NOMO-1 treated with dmso at 0.1 percent for 144 hours (cell line): ENCODE measurements around the gene POU2F3.

Experiments
- DNase-seq: peaks from one replicate; lab custom pipeline; 2025; ENCODE audit not compliant: unreplicated experiment; lab: John Stamatoyannopoulos, UW

POU2F3 gene

DNA sequence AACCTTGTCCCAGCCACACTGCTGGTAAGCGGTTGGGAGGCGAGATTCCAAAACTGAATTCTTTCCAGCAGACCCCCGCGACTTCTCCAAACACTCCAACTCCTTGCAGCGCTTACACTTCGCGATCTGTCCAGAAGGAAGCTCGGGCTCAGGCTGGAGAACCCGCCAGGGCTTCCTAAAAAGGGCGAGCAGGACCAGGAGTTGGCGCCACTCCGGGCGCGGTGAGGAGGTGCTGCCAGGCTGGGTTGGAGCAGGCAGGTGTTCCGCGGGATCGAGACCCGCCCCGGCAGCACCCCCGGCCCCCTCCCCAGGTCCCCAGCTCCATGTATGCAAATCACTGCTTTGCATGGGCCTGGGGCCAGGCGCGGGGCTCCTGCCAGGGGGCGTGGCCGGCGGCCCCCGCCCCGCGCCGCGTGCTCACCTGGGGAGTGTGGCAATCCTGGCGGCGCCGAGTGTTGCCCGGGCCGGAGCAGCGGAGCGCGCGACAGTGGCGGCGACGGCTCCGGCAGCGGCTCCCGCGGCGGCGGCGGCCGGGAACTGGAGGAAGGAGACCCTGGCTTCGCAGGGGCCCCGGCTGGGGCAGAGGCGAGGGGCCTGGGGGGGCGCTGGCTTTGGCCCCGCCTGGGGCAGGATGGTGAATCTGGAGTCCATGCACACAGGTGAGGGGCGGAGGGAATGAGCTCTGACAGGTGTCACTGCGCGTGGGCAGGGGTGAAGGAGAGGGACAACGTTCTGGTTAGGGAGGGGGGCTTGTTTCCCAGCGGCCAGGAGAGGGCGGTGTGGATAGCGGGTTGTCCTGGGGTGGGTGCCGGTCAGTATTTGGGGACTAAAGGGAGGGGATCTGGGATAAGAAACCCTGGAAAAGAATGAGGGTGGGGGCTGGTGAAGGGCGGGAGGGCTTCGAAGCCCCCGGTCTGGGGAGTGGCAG is at the start of gene POU2F3:
TSS of gene POU2F3 (plus strand) at position 428 of the 928 bp plus-strand sequence. CDS start at position 632, 204 bp downstream.
- DNase-seq = no peak

DNA sequence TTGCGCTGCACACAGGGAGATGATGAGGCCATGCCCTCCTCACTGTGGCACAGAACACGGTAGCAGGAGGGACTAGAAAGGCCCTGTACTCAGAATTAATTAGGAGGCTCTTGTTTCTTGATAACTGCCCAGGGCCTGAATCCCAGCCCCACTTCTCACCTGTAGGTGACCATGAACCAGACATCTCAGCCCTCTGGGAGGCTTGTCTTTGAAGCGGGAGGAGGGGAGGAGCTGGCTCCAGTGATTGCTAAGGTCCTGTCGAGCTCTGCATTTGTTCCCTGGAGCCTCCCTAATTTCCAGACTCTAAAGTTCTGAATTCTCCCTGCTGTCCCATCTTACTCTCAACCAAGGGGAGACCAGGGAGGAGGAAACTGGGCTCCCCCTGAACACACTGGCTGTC is 48.9 kb upstream of the POU2F3 start:
- DNase-seq = no peak

DNA sequence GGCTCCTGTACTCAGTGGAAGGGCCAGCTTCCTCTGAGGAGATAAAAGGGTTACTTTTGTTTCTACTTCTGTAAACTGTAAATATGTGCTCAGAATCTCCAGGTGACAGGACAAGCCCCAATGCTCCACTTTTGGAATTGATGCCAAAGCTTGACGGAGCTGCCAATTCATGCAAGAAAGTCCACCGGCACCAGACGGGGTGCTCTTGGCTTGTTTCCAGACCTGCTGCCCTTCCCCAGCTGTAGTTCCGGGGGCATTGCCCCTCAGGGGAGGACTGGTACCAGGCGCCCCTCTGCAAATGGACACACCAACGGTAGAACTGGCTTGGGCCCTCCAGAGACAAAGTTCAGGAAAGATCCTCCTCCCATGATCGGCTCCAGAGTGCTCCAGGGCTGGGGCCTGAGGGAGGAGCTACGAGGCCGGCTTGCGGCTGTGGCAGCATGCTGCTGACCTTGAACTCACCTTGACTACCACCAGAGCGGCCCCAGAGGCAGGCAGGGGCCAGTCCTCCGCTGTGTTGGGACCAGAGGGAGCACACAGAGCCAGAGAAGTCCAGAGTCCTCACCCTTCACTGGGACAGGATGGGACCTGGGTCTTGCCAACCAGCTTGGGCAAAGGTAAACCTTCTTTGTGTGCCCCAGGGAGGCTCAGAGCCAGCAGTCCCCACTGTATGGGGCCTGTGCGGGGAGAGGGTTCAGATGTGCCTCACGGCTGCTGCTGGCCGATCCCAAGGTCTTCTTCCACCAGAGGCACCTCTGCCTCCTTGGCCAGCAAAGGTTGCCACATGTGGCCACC is 46.9 kb upstream of the POU2F3 start:
- DNase-seq = no peak

DNA sequence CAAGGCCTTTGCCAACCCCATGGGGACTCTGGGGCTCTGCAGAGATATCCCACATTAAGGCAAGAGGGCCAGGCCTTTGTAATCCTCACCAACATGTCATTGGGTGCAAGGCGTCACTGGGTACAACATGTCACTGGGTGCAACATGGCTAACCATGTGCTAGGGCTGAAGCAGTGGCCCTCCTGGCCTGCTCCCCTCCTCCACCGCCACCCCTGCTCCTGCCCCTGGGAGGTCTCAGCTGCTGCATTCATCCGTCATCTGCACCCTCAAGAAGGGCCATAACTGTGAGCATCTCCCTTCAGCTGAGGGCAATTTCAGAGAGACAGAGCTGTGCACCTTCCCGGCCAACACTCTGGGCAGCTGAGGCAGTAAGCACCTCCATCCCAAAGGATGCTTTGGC is 45.8 kb upstream of the POU2F3 start:
- no peak for DNase-seq

DNA sequence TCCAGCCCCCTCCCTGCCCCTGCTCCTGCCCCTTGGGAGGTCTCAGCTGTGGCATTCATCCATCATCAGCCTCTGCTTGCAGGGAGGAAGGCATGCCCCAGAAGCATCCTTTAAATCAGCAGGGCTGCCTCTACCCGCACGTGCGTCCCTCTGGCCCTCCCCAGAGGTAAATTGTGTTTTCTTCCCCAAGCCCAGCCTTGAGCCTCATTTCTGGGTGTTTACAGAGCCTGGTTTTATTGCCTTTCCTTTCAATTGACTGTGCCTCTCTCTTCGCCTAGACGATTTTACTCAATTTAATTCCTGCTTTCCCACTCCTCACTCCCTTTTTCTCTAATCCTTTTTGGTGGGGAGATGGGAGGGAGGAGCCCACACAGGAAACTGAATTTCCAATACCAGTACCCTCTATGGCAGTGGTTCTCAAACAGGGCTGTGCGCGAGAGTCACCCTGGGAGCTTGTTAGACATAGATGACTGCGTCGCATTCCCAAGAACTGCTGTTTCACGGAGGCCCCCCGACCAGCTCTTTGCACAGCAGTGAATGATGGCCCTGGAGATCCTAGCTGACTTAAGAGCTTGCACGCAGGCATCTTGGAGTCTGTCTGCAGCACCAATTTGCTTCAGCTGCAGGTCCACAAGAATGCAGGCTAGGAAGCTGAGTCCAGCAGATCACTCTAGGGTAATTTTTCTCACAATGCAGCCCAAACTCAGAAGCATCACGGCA is 44.2 kb upstream of the POU2F3 start:
- DNase-seq = no peak

DNA sequence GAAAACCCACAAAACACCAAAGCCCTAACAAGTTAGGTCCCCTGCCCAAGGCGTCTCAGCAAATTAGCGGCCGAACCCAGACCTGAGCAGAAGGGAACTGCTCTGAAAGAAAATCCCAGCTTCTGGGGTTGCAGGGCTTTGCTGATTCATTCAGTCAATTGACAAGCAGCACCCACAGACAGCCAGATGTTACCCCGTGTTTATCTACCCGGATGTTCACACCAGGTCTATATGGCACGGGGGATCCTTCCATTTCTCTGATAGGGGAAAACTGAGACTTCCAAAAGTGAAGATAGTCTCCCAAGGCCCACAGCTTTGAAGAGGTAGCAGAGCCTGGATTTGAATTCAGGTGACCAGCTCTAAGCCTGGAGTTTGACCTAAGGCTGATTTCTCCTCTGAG is 43.1 kb upstream of the POU2F3 start:
- no peak for DNase-seq

DNA sequence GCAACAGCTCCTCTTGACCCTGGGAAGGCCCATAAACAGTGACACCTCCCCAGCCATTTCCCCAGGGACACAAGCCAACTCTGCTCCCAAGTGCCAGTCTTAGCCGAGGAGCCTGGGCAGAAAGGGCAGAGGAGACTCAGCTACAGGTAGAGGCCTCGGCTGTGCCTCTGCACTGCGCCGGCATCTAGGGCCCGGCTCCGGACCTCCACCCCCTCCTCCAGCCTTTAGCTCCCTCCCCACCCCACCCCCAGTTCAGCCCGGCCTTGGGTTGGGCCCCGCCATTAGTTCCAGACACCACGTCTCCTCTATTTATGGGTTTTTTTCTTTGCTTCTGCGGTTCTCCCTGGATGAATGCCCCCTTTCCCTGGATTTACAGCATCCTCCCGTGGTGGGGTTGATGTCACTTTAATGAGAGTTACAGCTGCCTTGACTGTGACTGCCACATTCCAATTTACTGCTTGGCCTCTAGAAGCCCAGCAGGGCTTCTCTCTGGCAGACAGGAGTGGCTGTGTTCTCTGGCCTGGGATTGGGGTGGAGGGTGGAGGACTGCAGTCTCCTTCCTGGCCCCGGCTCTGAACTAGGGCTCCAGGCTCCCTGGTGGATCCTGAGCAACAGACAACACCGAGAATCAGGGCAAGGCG is 42.6 kb upstream of the POU2F3 start:
- no peak for DNase-seq

DNA sequence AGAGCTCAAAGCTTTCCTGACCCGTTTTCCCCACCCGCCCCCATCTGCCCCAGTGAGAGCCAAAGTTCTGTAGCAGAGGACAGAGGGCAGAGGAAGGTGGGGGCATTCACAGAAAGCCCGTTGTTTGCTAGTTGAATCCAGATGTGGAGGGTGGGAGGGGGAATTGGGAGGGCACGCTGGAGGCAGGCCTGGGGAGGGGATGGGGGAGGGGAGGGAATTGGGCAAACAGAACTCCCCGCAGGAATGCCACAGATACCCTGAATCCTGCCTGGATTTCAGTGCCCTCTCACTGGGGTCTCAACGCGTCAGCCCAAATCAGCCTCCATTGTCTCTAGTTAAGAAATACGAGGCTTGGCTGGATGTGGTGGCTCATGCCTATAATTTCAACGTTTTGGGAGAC is 42.0 kb upstream of the POU2F3 start:
- DNase-seq = no peak

DNA sequence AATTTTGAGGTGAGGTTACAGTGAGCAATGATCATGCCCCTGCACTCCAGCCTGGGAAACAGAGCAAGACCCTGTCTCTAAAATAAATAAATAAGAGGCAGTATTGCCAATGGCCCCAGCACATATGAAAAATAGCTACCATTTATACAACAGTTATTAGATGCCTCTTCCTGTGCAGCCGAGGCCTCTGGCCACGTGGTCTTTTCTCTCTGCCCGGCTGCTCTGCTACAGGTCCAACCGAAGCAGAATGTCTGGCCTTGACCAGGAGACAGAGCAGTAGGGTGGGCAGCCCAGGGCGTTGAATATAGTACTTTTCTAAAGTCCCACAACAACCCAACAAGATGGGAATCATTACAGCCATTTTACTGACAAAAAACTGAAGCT is 41.5 kb upstream of the POU2F3 start:
- DNase-seq = no peak

DNA sequence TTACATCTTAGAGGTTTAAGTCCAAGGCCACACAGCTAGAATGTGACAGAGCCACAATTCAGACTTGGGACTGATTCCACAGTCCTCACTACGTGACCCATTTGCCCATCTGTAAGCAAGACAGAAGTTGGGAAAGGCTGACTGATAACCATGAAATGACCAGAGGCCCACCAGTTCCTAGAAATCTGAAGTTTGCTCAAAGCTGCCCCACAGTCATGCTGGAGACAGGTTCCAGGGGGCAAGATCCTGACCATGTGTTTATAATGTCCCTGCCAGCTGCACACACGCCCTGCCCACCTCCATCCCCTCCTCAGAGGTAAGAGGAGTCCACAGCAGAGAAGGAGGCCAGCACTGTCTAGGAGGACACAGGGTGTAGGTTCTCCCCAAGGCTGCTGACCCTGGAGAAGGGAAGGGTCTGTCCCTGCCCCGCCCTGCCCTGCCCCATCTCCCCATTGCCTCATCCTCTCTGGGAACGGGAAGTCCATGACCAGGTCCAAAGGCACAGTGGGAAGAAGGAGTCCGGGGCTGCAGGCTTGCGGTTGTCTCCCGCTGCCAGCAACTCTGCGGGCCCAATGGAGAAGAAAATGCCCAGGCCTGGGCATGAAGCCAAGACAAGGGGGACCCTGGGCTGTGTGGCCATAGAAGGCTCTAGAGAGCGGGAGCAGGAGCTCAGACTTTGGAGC is 41.0 kb upstream of the POU2F3 start:
- DNase-seq = no peak

DNA sequence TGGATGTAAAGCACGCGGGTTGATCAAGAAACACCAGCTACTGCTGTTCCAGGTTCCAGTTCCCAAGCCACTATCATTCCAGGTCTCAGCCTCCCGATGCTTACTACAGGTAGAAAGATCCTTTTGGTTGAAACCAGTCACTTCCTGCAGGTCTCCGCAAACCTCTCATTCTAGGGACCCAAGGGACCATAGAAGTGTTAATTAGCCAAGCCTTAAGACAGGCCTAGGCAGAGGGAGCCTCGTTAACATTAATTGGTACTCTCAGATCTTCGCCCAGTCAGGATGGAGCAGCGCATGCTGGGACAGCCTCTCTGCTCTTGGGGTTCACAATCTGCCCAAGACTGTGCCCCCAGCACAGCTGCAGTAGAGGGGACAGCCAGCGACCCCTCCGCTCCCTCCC is 40.3 kb upstream of the POU2F3 start:
- no peak for DNase-seq

DNA sequence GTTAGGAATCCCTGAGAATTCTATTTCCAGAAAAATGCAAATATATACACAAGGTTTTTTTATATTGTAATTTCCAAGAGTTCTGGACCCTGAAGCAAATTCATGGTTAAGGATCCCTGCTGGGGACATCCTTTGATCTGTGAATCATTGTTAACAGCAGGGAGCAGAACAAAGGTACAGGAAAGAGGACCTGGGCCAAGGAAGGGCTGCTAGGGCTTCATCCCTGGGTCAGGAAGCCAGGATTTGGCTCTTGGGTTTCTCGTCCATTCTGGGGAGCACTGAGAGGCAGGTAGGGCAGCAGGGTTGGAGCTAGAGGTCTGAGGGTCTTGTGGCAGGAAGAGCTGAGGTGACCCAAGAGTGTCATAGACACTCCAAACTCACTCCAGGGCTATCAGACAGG is 39.3 kb upstream of the POU2F3 start:
- DNase-seq = no peak

DNA sequence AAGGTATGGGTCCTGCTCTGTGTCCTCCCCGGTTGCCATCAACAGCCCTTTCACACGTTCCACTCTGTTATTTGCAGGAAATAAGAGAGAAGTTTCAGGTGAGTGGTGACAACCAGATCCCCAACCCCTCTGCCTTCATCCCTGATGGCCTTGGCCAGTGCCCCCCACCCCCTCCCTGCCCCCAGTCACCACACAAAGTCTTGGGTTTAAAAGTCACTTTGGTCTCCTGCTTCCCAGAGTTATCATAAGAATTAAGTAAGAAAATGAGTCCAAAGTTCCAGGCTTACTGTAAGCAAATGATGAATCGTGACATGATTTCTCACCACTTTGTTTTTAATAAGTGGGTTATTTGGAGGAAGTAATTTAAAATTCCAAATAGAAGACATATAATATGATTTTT is 38.3 kb upstream of the POU2F3 start:
- no peak for DNase-seq

DNA sequence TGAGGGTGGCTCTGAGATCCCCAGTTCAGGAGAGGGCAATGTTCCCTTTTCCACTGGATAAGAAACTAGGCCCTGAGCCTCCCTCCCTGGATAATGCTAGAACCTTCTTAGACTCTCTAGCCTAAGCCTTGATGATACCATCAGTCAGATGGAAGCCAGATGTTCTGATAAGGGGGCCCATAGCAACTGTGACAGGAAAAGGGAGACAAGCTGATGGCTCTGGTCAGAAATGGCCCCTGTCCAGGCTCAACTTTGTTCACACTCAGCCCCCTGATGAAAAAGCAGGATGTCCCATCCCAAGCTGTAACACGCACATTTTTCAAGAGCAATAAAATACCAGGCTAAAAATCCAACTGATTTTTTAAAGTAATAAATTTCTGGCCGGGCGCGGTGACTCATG is 36.3 kb upstream of the POU2F3 start:
- DNase-seq = no peak

DNA sequence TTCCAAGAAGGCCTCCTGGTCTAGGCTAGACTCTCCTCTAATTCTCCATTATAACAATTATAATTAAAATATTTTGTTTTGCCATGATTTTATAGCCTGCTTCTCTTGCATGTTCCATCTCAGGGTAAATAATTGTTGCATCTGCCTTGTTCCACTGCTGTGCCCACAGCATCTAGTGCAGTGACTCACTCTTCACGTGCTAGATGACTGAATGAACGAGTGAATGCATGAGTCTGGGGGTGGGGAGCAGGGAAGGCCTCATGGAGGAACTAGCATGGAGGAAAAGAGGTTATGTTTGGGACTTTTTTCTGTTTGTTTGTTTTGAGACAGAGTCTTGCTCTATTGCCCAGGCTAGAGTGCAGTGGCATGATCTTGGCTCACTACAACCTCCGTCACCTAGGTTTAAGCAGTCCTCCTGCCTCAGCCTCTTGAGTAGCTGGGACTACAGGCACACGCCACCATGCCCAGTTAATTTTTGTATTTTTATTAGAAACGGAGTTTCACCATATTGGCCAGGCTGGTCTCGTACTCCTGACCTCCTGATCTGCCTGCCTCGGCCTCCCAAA is 34.3 kb upstream of the POU2F3 start:
- no peak for DNase-seq

DNA sequence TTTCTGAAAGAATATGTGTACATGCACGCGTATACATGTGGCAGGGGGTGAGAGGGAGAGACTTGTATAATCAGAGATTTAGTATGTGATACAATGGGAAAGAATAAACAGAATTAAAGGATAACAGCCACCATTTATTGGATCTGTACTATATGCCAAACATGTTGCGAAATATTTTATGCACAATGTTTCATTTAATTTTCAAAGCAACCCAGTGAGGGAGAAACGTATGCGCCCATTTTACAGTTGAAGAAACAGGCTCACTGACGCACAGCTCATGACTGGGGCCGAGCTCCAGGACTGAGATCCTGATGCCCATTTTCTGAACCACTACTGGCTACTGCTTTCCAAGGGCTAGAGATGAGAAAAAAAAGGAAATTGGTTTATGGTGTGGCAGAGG is 32.4 kb upstream of the POU2F3 start:
- no peak for DNase-seq

DNA sequence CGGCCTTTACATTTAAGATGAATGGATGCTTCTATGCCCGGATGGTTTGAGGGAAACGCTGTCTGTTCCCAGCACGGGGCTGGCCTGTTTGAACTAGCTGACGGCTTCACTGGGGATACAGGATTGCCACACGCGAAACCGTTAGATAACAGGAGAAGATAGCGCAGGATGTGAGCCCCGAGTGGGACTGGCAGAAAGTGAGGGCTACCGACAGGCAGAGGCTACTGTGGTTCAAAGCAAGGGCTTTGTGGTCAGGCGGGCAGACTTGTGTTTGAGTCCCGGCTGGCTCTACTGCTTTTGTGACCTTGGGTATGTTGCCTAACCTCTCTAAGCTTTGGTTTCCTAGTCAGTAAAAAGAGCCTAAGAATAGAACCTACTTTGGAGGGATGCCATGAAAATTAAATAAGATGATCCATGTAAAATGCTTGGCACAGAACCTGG is 31.9 kb upstream of the POU2F3 start:
- no peak for DNase-seq

DNA sequence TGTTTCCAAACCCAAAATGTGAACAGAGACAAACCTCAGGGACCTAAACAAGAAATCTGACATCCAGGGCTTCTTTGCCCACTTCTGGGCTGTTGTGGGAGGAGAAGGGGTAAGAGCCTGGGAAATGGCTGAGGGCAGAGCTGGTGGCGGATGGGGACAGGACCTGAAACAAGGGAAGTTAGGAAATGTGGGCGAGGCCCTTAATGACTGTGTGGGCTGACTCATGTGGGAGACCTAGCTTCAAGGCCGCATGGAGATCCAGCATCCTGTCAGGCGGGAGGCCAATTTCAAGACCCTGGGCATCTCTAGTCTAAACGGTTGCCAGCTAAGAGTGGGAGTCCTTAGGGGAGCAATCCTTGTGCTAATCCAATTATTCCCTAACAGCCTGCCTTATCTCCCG is 31.2 kb upstream of the POU2F3 start:
- peak; percentile 83 for DNase-seq

DNA sequence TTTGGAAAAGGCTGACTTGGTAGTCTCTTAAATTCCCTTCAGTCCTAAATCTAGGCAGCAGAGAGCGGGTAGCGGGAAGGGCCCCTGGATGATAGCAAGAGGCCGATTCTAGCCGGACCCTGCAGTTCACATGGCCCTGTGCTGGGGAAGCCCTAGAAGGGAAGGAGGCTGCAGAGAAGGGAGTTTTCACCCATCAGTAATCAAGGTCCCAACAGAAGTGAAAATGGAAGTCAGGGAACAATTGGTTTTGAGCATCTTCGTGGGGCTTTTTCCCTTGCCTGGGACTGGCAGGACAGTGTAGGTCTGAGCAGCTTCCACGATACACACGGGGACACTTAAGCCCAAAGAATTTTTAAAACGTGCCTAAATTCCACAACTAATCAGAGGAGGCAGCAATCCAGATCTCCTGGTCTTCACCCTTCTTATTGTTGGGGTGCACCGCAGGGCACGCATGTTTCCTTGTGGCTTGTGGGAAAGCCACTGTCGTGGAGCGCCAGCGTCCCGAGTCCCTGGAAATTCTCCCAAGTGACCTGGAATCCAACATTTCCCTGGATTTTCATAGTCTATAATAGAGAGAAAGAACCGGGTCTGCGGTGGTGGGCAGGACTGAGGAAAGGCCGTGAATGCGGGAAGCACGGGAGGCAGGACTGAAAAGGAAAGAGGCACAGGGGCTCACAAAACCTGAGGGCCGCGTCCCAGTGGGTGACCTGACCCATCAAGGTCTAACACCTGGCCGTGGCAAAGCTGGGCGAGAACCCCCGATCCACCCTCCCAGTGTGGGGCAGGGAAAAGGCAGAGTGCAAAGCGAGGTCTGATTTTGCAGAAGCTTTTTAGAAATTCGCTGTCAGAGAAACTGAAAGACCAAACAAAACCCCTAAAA is 30.0 kb upstream of the POU2F3 start:
- no peak for DNase-seq
